GM19025 (cell line): Measurements from ENCODE around the gene TRIM47.

Source experiments
- ATAC-seq: cut with Tn5 transposase; IDR thresholded peaks from one replicate; pipeline ENCODE4 v1.9.1; 2021; ENCODE audit warnings: mild to moderate bottlenecking, low read depth, moderate library complexity; ENCODE audit not compliant: unreplicated experiment

The TRIM47 gene, protein sequence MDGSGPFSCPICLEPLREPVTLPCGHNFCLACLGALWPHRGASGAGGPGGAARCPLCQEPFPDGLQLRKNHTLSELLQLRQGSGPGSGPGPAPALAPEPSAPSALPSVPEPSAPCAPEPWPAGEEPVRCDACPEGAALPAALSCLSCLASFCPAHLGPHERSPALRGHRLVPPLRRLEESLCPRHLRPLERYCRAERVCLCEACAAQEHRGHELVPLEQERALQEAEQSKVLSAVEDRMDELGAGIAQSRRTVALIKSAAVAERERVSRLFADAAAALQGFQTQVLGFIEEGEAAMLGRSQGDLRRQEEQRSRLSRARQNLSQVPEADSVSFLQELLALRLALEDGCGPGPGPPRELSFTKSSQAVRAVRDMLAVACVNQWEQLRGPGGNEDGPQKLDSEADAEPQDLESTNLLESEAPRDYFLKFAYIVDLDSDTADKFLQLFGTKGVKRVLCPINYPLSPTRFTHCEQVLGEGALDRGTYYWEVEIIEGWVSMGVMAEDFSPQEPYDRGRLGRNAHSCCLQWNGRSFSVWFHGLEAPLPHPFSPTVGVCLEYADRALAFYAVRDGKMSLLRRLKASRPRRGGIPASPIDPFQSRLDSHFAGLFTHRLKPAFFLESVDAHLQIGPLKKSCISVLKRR

GRCh38 chr17:75878174-75878998 is at the start of gene TRIM47:
Gene TRIM47, minus strand, starts transcription at chr17:75878581. Its CDS starts 33 bp downstream, at chr17:75878548.
- ATAC-seq = no peak

GRCh38 chr17:75927286-75927922 is 49.0 kb upstream of the TRIM47 start:
- no peak for ATAC-seq

GRCh38 chr17:75926456-75926855 is 48.1 kb upstream of the TRIM47 start:
- no peak for ATAC-seq

DNA sequence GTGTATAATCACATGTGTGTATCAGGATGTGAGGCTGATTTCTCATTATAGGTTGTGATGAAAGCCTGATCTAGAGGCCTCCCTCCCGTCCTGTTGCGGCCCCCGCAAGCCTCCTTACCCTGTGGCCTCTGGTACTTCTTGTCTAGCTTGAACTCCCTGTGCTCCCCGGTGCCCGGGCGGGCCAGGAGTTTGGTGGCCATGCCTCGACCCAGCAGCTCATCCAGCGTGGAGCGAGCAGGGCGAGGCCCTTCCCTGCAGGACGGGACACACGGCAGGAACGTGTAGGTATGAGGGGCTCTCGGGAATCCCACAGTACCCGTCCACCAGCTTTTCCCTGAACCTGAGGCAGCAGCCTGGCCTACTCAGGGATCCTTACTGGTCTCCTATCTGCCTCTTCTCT is 47.5 kb upstream of the TRIM47 start:
- ATAC-seq = no peak

DNA sequence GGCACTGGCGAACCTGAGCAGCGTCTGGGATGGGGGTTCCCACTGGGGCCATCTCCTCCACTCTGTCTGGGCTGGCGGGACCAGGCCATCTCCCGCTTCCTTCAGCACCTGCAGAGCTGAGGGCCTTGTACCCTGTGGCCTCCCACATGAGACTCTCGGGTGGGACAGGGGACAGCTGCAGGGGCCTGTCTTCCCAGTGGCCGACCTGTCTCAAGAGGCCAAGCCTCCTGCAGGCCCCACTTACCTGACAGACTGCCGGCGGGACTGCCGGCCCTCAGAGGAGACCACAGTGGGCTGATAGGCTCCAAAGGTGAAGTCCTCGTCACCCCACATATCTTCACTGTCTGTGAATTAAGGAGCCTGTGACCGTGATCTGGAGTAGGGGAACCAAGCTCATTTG is 46.7 kb upstream of the TRIM47 start:
- ATAC-seq = no peak

GRCh38 chr17:75922963-75923874 is 44.8 kb upstream of the TRIM47 start:
- no peak for ATAC-seq

DNA sequence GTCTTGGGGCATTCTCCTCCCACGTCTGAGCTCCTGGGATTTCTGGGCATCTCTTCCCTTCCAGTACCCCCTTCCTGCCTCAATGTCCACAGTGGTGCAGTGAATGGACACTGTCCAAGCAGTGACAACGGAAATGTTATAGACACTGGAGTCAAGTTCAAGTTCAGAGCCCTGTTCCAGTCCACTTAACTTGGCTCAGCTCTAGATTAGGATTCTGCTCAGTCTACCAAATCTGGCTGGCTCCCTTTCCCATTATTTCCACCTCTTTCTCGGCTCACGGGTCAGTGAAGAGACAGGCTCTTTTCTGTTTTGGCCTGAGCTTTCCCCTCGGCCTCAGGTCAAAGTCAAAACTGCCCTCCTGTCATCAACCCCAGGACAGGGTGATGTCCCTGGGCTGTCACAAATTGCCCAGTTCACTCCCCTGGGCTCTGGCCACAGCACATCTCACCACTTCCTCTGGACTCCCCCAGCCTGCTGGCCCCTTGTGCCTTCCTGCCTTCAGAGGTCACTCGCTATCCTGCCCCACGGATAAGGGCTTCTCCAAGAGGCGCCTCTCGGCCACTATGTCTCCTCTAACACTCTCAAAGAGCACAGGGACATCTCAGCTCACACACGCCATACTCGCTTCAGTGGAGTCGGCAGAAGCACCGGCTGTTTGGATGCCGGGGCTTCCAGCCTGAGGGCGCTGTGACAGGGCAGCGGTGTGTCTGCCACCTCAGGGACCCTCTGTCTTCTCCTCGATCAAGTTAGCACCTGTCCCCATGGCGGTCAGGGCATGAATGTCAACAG is 44.0 kb upstream of the TRIM47 start:
- no peak for ATAC-seq

DNA sequence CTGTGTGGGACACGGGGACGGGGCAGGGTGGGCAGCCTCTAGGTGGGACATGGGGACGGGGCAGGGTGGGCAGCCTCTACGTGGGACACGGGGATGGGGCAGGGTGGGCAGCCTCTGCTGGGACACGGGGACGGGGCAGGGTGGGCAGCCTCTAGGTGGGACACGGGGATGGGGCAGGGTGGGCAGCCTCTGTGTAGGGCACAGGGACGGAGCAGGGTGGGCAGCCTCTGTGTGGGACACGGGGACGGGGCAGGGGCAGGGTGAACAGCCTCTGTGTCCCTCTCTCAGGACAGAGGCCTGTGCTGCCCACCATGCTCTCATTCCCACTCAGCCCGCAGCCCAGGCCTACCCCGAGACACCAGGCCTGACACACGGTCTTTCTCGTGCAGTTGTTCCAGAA is 43.2 kb upstream of the TRIM47 start:
- ATAC-seq = no peak

DNA sequence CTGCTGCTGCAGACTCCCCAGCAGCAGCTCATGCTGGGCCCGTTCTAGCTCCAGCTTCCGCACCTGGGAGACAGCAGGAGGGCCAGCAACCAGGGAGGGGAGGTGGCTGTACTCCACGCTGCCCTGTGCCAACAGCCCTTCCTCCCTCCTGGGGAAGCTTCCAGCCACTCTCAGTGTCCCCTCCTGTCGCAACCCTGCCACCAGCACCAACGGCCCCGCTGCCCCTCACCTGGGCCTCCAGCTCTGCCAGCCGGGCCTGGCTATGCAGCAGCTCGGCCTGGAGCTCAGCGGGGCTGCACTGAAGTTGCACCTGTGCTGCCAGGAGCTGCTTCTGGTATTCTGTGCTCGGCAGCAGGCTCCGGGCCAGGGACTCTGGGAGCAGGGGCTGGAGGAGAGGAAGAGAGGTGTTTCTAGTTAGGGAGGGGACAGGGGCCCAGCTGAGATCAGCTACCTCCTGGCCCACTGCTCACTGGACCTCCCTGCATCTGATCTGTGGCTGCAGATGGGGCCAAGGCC is 41.7 kb upstream of the TRIM47 start:
- no peak for ATAC-seq

- ATAC-seq = no peak
These were observed 41.2 kb upstream of the TRIM47 start for GRCh38 chr17:75919611-75920010.

- no peak for ATAC-seq
These were observed 39.6 kb upstream of the TRIM47 start for GRCh38 chr17:75917917-75918445.

DNA sequence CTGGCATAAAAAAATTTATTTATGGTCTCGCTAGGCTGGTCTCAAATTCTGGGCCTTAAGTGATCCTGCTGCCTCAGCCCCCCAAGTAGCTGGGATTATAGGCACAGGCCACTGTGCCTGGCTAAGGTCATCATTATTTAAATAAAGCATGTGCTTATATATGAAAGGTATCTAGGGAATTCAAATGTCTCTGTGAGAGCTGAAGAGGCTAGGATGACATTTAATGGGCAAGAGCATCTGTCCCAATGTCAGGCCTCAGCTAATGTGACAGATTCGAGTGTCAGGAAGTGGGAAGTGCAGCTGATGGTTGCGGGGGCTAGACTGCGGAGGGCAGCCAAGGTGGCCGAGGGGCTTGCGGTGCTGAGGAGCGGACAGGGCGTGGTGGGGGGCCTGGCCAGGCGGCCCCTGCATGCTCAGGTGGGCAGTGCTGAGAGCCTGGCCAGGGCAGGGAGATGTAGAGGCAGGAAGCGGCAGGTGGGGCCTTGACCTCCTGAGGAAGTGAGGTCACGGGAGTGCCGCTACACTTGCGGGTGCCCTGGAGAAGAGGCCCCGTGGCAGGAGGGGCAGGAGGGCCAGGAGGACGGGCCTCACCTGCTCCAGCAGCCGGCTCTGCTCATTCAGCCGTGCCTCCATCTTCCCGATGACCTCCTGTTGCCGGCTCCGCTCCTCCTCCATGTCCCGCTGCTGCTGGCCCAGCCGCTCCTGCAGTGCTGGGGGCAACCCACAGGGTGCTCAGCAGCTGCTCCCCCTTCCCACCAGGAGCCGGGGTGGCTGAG is 38.9 kb upstream of the TRIM47 start:
- ATAC-seq = no peak

DNA sequence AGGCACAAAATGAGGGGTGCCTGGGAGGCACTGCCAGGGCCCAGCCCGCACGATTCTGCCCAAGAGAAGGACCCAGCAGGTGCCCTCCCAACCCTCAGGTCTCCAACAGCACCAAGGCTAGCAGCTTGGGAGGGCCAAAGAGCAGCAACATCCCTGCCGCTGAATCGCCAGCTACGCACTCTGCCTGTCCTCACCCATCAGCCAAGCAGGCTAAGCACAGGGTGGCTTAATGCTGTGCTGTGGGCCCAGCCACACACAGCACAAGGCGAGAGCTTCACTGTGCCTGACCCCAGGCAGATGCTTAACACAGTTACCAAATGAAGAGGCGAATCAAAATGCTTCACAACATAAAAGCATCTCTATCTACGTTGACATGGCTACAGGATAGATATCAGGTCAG is 36.9 kb upstream of the TRIM47 start:
- ATAC-seq = no peak

DNA sequence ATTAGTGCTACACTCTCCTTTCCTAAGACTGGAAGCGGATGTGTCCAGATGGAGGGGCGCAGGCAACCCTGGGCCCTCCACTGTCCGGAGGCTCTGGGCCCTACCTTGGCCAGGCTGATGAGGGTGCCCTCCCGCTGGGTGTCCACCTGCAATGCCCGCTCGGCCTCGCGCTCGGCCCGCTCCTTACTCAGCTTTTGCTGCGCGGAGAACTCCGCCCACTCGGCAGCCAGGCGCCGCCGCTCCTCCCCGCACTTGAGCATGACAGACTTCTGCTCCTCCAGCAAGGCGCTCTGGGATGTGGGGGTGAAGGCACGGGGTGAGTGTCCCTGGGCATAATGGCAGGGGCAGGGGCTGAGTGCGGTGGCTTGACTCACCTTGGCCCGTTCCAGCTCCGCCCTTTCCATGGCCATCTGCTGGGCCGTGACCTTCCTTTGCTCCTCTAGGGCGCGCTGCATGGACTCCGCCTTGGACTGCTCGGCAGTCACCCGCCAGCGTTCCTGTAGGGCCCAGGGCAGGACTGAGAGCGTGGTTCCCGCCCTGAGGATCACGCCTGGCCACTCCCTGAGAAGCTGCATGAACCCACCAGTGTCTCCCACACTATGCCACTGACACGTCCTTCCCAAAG is 36.4 kb upstream of the TRIM47 start:
- ATAC-seq = no peak

DNA sequence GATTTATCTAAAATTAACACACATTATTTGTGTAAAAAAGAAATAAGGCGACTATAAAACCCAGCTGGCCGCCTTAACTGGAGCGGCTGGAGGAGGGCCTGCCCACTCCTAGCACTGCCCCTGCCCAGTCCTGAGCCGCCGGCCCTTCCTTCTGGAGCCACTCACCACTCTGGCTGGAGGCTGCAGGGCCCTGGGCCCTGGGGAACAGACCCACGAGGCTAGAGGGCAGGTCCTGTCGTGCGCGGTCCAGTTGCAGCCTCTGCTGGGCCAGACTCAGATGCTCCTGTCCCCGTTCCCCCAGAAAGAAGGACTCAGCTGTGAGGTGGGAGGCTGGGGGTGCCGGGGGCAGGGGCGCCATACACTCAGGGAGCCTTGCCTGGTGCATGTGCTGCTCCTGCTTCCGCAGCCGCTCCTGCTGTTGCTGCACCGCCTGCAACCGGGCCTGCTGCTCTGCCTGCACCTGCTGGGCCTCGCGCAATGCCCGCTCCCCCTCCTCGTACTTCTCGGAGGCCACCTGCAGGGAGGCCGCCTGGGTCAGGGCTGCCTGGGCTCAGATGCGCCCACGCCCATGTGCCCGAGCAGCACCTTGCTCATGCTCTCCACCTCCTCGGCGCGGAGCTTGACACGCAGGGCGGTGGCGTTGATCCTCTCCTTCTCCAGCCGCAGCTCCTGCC is 35.3 kb upstream of the TRIM47 start:
- ATAC-seq = no peak

DNA sequence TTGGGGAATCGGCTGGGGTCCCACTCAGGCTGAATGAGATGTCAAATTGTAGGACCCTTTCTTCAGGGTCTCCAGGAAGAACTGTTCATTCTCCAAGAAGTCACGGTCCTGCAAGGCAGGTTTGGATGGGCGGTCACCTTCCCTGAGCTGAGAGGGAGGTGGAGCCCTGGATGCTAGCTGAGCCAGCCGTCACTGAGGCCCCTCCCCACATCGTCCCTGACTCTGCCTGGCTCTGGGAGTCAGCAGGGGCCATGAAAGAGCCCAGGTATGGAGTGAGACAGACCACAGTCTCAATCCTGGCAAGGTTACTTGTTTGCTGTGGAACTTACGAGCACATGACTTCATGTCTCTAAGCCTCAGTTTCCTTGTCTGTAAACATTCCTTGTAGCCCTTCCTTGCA is 32.3 kb upstream of the TRIM47 start:
- ATAC-seq = no peak

- no peak for ATAC-seq
These were observed 31.5 kb upstream of the TRIM47 start for GRCh38 chr17:75909812-75910274.
